SK-N-SH (cell line): ENCODE measurements around the gene GRAMD2B. TPM values are rescaled to one million over a fixed set of nuclear protein-coding genes. Genes with fewer than 3 reads are reported as not detected.
A peak's percentile ranks its signal among the peaks of the same experiment; 100 is the strongest.

Source experiments
- CHD2 ChIP-seq: fragments of 150-350 bp; IDR thresholded peaks from 2 replicates; pipeline ENCODE4 v1.6.1; 2018; ENCODE audit warnings: low read length; ENCODE audit not compliant: partially characterized antibody
- ELF1 ChIP-seq: IDR thresholded peaks from 2 replicates; pipeline ENCODE4 v1.4.0; 2012
- EZH2phosphoT487 ChIP-seq: fragments of 200-600 bp; sonication (generic); IDR thresholded peaks from 2 replicates; pipeline ENCODE4 v1.6.1; 2017; ENCODE audit warnings: low read depth, mixed run types, mild to moderate bottlenecking, antibody characterized with exemption, moderate library complexity, borderline replicate concordance
- FOSL2 ChIP-seq: IDR thresholded peaks from 2 replicates; pipeline ENCODE4 v1.4.0; 2012; ENCODE audit warnings: low read depth, mild to moderate bottlenecking, moderate library complexity, borderline replicate concordance
- FOXM1 ChIP-seq: IDR thresholded peaks from 2 replicates; pipeline ENCODE4 v1.4.0; 2012; ENCODE audit warnings: low read depth, mild to moderate bottlenecking
- GABPA ChIP-seq: IDR thresholded peaks from 2 replicates; pipeline ENCODE4 v1.4.0; 2012; ENCODE audit warnings: low read depth, mild to moderate bottlenecking
- GATA2 ChIP-seq: sonication (generic); formaldehyde crosslinking; IDR thresholded peaks from 2 replicates; pipeline ENCODE4 v1.5.0; 2020; ENCODE audit warnings: mild to moderate bottlenecking, missing genetic modification reagents
- JUND ChIP-seq: IDR thresholded peaks from 2 replicates; pipeline ENCODE4 v1.4.0; 2012
- MXI1 ChIP-seq: IDR thresholded peaks from 2 replicates; pipeline ENCODE4 v1.6.1; 2012; ENCODE audit warnings: mild to moderate bottlenecking, low read depth, low read length, improper control_type of control experiment
- NRF1 ChIP-seq: IDR thresholded peaks from 2 replicates; pipeline ENCODE4 v1.6.1; 2012; ENCODE audit warnings: low read depth, mild to moderate bottlenecking, low read length
- POLR2AphosphoS5 ChIP-seq: IDR thresholded peaks from 2 replicates; pipeline ENCODE4 v1.6.1; 2012; ENCODE audit warnings: low read depth, low read length
- RAD21 ChIP-seq: IDR thresholded peaks from 2 replicates; pipeline ENCODE4 v1.6.1; 2012; ENCODE audit warnings: mild to moderate bottlenecking, low read length
- RCOR1 ChIP-seq: fragments of 150-350 bp; IDR thresholded peaks from 2 replicates; pipeline ENCODE4 v1.6.1; 2017; ENCODE audit warnings: antibody characterized with exemption, low read length
- RFX5 ChIP-seq: IDR thresholded peaks from 2 replicates; pipeline ENCODE4 v1.6.1; 2012; ENCODE audit warnings: mild to moderate bottlenecking, improper control_type of control experiment, low read length
- RXRA ChIP-seq: IDR thresholded peaks from 2 replicates; pipeline ENCODE4 v1.4.0; 2012; ENCODE audit warnings: low read depth, mild to moderate bottlenecking, borderline replicate concordance
- SIN3A ChIP-seq: IDR thresholded peaks from 2 replicates; pipeline ENCODE4 v1.6.1; 2012; ENCODE audit warnings: low read depth, mild to moderate bottlenecking, low read length, moderate library complexity, borderline replicate concordance
- TEAD4 ChIP-seq: IDR thresholded peaks from 2 replicates; pipeline ENCODE4 v1.4.0; 2012; ENCODE audit warnings: mild to moderate bottlenecking, borderline replicate concordance; ENCODE audit not compliant: insufficient read depth
- YY1 ChIP-seq: IDR thresholded peaks from 2 replicates; pipeline ENCODE4 v1.4.0; 2012; ENCODE audit warnings: low read depth, mild to moderate bottlenecking
- polyA plus RNA-seq, 3 experiments: library from polyadenylated mRNA; depleted of rRNA; stranded (reverse); fragments of >200 nt; gene quantifications; 2 replicates each; pipeline ENCODE4 v1.2.3, GENCODE V29; 2012
- TF ChIP-seq, protein P1 (sequence below): IDR thresholded peaks from 2 replicates; pipeline ENCODE4 v1.6.1; 2012; ENCODE audit warnings: mild to moderate bottlenecking, low read depth, low read length, moderate library complexity
- TF ChIP-seq, protein P2 (sequence below): fragments of 150-350 bp; IDR thresholded peaks from 2 replicates; pipeline ENCODE4 v1.6.1; 2016; ENCODE audit warnings: mild to moderate bottlenecking, low read depth, low read length
- TF ChIP-seq, protein P3 (sequence below): IDR thresholded peaks from 2 replicates; pipeline ENCODE4 v1.4.0; 2012; ENCODE audit warnings: low read depth, borderline replicate concordance
- TF ChIP-seq, protein P4 (sequence below): fragments of 150-350 bp; IDR thresholded peaks from 2 replicates; pipeline ENCODE4 v1.6.1; 2017; ENCODE audit warnings: antibody characterized with exemption, low read length, low read depth, borderline replicate concordance
- TF ChIP-seq, protein P5 (sequence below): IDR thresholded peaks from 2 replicates; pipeline ENCODE4 v1.4.0; 2012; ENCODE audit warnings: low read depth, borderline replicate concordance
- TF ChIP-seq, protein P6 (sequence below): fragments of 200-600 bp; sonication (generic); IDR thresholded peaks from 2 replicates; pipeline ENCODE4 v1.6.1; 2017; ENCODE audit warnings: antibody characterized with exemption, mild to moderate bottlenecking, moderate library complexity

Gene GRAMD2B
- polyA plus RNA-seq, 1 of the 3 experiments (the other 2 are of a cell fraction): 16.0 TPM

DNA sequence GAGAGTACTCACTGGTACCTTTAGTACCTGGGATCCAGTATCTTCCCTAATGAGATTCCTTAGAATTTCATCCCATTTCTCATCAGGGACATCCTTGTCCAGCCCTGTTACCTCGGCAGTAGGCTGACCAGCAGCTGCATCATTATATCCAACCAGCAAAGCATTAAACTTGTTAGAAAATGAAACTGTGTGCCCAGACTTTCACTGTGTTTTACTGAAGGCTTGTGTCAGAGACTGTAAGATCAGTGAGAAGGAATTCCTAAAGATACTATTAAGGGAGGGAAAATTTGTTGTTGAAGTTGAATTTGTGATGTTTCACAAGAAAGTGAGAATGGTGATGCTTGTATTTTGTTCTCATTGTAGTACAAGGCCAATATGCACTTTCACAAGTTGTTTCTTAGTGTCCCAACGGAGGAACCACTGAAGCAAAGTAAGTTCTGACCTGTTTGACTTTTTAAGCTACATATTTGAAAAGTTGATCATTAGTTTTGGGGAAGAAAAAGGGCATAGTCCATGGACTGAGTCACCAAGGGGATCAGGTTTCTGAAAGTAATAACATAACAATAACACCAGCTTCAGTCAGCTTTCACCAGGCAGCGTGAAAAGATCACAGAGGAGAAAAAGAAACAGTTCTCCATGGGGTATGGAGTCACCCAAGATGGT lies 48.8 kb downstream of the GRAMD2B start (continued):
- TF ChIP-seq, protein P1, sequence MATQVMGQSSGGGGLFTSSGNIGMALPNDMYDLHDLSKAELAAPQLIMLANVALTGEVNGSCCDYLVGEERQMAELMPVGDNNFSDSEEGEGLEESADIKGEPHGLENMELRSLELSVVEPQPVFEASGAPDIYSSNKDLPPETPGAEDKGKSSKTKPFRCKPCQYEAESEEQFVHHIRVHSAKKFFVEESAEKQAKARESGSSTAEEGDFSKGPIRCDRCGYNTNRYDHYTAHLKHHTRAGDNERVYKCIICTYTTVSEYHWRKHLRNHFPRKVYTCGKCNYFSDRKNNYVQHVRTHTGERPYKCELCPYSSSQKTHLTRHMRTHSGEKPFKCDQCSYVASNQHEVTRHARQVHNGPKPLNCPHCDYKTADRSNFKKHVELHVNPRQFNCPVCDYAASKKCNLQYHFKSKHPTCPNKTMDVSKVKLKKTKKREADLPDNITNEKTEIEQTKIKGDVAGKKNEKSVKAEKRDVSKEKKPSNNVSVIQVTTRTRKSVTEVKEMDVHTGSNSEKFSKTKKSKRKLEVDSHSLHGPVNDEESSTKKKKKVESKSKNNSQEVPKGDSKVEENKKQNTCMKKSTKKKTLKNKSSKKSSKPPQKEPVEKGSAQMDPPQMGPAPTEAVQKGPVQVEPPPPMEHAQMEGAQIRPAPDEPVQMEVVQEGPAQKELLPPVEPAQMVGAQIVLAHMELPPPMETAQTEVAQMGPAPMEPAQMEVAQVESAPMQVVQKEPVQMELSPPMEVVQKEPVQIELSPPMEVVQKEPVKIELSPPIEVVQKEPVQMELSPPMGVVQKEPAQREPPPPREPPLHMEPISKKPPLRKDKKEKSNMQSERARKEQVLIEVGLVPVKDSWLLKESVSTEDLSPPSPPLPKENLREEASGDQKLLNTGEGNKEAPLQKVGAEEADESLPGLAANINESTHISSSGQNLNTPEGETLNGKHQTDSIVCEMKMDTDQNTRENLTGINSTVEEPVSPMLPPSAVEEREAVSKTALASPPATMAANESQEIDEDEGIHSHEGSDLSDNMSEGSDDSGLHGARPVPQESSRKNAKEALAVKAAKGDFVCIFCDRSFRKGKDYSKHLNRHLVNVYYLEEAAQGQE: no peak
- TF ChIP-seq FOSL2: peak; percentile 92
- TF ChIP-seq JUND: peak; percentile 83
- TF ChIP-seq, protein P2, sequence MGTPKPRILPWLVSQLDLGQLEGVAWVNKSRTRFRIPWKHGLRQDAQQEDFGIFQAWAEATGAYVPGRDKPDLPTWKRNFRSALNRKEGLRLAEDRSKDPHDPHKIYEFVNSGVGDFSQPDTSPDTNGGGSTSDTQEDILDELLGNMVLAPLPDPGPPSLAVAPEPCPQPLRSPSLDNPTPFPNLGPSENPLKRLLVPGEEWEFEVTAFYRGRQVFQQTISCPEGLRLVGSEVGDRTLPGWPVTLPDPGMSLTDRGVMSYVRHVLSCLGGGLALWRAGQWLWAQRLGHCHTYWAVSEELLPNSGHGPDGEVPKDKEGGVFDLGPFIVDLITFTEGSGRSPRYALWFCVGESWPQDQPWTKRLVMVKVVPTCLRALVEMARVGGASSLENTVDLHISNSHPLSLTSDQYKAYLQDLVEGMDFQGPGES: no peak
- no peak for TF ChIP-seq SIN3A
- TF ChIP-seq CHD2: no peak
- no peak for TF ChIP-seq GATA2 (CRISPR knock-in tag)
- no peak for TF ChIP-seq RCOR1
- TF ChIP-seq TEAD4: peak; percentile 38; the same call in 1 of the 2 replicates
- TF ChIP-seq RXRA: peak; percentile 52; the same call in 1 of the 2 replicates
- TF ChIP-seq FOXM1: no peak
- TF ChIP-seq, protein P3, sequence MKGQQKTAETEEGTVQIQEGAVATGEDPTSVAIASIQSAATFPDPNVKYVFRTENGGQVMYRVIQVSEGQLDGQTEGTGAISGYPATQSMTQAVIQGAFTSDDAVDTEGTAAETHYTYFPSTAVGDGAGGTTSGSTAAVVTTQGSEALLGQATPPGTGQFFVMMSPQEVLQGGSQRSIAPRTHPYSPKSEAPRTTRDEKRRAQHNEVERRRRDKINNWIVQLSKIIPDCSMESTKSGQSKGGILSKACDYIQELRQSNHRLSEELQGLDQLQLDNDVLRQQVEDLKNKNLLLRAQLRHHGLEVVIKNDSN: no peak
- TF ChIP-seq ELF1: no peak
- TF ChIP-seq, protein P4, sequence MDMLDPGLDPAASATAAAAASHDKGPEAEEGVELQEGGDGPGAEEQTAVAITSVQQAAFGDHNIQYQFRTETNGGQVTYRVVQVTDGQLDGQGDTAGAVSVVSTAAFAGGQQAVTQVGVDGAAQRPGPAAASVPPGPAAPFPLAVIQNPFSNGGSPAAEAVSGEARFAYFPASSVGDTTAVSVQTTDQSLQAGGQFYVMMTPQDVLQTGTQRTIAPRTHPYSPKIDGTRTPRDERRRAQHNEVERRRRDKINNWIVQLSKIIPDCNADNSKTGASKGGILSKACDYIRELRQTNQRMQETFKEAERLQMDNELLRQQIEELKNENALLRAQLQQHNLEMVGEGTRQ: no peak
- no peak for TF ChIP-seq YY1
- no peak for TF ChIP-seq EZH2phosphoT487
- TF ChIP-seq MXI1: no peak
- no peak for TF ChIP-seq RAD21
- TF ChIP-seq GABPA: no peak
- TF ChIP-seq RFX5: no peak
- TF ChIP-seq, protein P5, sequence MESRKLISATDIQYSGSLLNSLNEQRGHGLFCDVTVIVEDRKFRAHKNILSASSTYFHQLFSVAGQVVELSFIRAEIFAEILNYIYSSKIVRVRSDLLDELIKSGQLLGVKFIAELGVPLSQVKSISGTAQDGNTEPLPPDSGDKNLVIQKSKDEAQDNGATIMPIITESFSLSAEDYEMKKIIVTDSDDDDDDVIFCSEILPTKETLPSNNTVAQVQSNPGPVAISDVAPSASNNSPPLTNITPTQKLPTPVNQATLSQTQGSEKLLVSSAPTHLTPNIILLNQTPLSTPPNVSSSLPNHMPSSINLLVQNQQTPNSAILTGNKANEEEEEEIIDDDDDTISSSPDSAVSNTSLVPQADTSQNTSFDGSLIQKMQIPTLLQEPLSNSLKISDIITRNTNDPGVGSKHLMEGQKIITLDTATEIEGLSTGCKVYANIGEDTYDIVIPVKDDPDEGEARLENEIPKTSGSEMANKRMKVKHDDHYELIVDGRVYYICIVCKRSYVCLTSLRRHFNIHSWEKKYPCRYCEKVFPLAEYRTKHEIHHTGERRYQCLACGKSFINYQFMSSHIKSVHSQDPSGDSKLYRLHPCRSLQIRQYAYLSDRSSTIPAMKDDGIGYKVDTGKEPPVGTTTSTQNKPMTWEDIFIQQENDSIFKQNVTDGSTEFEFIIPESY: 0 out of 2 replicates have a peak, but pooled peaks have one; percentile 30
- TF ChIP-seq, protein P6, sequence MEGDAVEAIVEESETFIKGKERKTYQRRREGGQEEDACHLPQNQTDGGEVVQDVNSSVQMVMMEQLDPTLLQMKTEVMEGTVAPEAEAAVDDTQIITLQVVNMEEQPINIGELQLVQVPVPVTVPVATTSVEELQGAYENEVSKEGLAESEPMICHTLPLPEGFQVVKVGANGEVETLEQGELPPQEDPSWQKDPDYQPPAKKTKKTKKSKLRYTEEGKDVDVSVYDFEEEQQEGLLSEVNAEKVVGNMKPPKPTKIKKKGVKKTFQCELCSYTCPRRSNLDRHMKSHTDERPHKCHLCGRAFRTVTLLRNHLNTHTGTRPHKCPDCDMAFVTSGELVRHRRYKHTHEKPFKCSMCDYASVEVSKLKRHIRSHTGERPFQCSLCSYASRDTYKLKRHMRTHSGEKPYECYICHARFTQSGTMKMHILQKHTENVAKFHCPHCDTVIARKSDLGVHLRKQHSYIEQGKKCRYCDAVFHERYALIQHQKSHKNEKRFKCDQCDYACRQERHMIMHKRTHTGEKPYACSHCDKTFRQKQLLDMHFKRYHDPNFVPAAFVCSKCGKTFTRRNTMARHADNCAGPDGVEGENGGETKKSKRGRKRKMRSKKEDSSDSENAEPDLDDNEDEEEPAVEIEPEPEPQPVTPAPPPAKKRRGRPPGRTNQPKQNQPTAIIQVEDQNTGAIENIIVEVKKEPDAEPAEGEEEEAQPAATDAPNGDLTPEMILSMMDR: no peak
- TF ChIP-seq POLR2AphosphoS5: peak; percentile 57
- no peak for TF ChIP-seq NRF1
